ENCODE data around the gene PPP1R1C.

Gene PPP1R1C

GRCh38 chr2:182132605-182133004, 147.0 kb downstream of the PPP1R1C start:
- Histone ChIP-seq H3K36me3 (ENCODE audit: low read length) (no peaks in the 10 kb centered on the region), H3K4me3 (ENCODE audit: insufficient read depth, low read length, poor library complexity, severe bottlenecking) (no peak overlapping the region), H3K27ac (ENCODE audit: low read depth, low read length) (no peak overlapping the region), H3F3A (ENCODE audit: insufficient read depth) (no peaks in the 10 kb centered on the region), H3K9ac (ENCODE audit: low read length) (no peak overlapping the region), H3K27me3 (ENCODE audit: low read length) (no peaks in the 10 kb centered on the region), H3K9me3 (ENCODE audit: insufficient read depth, low read length) (no peaks in the 10 kb centered on the region), H2AFZ (ENCODE audit: low read depth, low read length, severe bottlenecking) (no peak overlapping the region), H3K9me2 (replicated peaks; ENCODE audit: insufficient read depth, low read length) (no peaks in the 10 kb centered on the region), H3K4me2 (ENCODE audit: low read depth, low read length, poor library complexity, severe bottlenecking) (no peak overlapping the region), H4K20me1 (ENCODE audit: low read depth, low read length) (no peaks in the 10 kb centered on the region), H3K79me2 (ENCODE audit: insufficient read depth, low read length) (no peaks in the 10 kb centered on the region)
- TF ChIP-seq EZH2phosphoT487 (conservative IDR thresholded peaks at IDR 0.05; ENCODE audit: low read length) (no peak), CTCF (IDR thresholded peaks at IDR 0.05; ENCODE audit: insufficient read depth, low read length, poor library complexity, severe bottlenecking) (no peak)

GRCh38 chr2:182133195-182133891, 147.7 kb downstream of the PPP1R1C start:
- Histone ChIP-seq H4K20me1 (ENCODE audit: low read depth, low read length) (no peaks in the 10 kb centered on the region), H3K27me3 (ENCODE audit: low read length) (no peaks in the 10 kb centered on the region), H3K9me2 (replicated peaks; ENCODE audit: insufficient read depth, low read length) (no peaks in the 10 kb centered on the region), H3K79me2 (ENCODE audit: insufficient read depth, low read length) (no peaks in the 10 kb centered on the region), H3K36me3 (ENCODE audit: low read length) (no peaks in the 10 kb centered on the region), H2AFZ (ENCODE audit: low read depth, low read length, severe bottlenecking) (no peak overlapping the region), H3K9me3 (ENCODE audit: insufficient read depth, low read length) (no peaks in the 10 kb centered on the region), H3K4me3 (ENCODE audit: insufficient read depth, low read length, poor library complexity, severe bottlenecking) (no peak overlapping the region), H3F3A (ENCODE audit: insufficient read depth) (no peaks in the 10 kb centered on the region), H3K27ac (ENCODE audit: low read depth, low read length) (no peak overlapping the region), H3K9ac (ENCODE audit: low read length) (no peak overlapping the region), H3K4me2 (ENCODE audit: low read depth, low read length, poor library complexity, severe bottlenecking) (no peak overlapping the region)
- TF ChIP-seq EZH2phosphoT487 (conservative IDR thresholded peaks at IDR 0.05; ENCODE audit: low read length) (no peak), CTCF (IDR thresholded peaks at IDR 0.05; ENCODE audit: insufficient read depth, low read length, poor library complexity, severe bottlenecking) (no peak)

GRCh38 chr2:182134201-182134600, 148.5 kb downstream of the PPP1R1C start:
- no peaks in the 10 kb centered on the region for H3F3A ChIP-seq (ENCODE audit: insufficient read depth)
- no peaks in the 10 kb centered on the region for H3K36me3 ChIP-seq (ENCODE audit: low read length)
- H3K27me3 ChIP-seq (ENCODE audit: low read length), result no peaks in the 10 kb centered on the region
- no peak overlapping the region for H3K27ac ChIP-seq (ENCODE audit: low read depth, low read length)
- no peaks in the 10 kb centered on the region for H4K20me1 ChIP-seq (ENCODE audit: low read depth, low read length)
- H3K9me2 ChIP-seq (replicated peaks; ENCODE audit: insufficient read depth, low read length), result no peaks in the 10 kb centered on the region
- no peaks in the 10 kb centered on the region for H3K9me3 ChIP-seq (ENCODE audit: insufficient read depth, low read length)
- no peak overlapping the region for H3K4me3 ChIP-seq (ENCODE audit: insufficient read depth, low read length, poor library complexity, severe bottlenecking)
- no peaks in the 10 kb centered on the region for H3K79me2 ChIP-seq (ENCODE audit: insufficient read depth, low read length)
- no peak overlapping the region for H2AFZ ChIP-seq (ENCODE audit: low read depth, low read length, severe bottlenecking)
- H3K4me2 ChIP-seq (ENCODE audit: low read depth, low read length, poor library complexity, severe bottlenecking), result no peak overlapping the region
- TF ChIP-seq EZH2phosphoT487 (conservative IDR thresholded peaks at IDR 0.05; ENCODE audit: low read length) (no peak), CTCF (IDR thresholded peaks at IDR 0.05; ENCODE audit: insufficient read depth, low read length, poor library complexity, severe bottlenecking) (no peak)
- no peak overlapping the region for H3K9ac ChIP-seq (ENCODE audit: low read length)
